Kidney capillary endothelial cell (primary cell): ENCODE results near the gene MSH6.
"Not testable (repeated sequence)": the region's sequence is repeated elsewhere in the genome, so short reads cannot be mapped to it uniquely, and the experiment has no call there.

Experiments
- DNase-seq: peaks from one replicate; pipeline ENCODE4 v3.0.0-alpha.2; 2018; ENCODE audit warnings: low spot score

MSH6 gene

DNA sequence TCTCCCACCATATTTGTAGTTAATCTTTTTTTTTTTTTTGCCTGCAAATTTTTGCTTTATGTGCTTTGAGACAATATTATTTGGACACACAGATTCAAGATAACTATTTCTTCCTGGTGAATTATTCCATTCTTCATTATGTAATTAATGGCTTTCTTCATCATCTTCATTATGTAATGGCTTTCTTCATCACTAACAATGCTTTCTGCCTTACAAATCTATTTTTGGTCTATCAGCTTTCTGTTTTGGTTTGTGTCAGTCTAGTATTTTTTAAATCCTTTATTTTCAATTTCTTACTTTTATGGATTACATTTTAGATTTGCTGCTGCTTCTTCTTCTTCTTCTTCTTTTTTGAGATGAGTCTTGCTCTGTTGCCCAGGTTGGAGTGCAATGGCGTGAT lies 60.5 kb downstream of the MSH6 start:
- DNase-seq, result no peak

DNA sequence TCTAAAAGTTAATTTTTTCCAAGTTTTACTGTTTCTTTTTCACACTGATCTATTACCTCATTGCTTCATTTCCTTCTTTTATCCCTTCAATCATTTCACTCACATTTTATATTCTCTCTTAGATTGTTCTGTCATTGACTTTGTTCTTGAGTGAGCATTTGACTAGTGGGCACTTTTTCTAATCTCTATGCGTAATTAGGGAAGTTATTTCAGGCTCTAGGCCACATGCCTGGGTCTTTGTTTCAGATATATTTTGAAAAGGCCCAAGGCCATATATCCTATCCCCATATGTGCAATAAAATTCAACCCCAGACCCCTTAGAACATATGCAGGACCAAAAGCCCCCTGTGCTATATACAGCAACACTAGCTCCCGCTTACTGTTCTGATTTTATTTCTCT lies 61.2 kb downstream of the MSH6 start:
- no peak for DNase-seq

DNA sequence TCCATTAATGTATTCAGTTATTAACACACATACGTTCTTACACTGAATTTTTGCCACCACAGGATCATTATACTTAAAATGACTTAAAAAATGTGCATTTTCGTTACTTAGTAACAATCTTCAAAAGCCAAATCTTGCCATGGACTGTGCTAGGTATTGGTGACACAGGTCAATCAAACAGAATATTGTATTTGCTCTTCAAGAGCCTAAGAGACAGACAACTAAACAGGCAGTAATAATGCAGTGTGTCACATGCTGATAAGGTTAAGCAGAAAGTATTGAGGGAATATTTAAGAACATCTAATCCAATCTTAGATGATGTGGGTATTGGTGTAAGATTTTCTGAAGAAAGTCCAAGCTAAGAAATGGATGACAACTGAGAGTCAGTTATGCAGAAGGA lies 66.4 kb downstream of the MSH6 start:
- DNase-seq, result no peak

DNA sequence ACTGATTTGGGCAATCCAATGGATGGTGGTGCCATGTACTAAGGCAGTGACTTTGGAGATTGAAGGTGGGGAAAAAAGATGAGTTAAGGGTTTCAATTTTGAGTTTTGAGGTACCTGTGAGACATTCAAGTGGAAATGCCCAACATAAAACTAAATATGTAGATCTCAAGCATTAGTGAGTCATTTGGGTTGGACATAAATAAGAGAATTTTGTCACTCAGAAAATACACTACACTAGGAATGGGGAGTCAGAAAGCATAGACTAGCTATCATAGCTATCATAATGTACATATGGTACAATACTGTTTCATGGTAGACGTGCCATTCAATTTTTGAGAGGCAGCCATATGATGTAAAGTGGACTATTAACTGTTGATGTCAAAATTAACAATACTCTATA lies 67.3 kb downstream of the MSH6 start:
- no peak for DNase-seq

DNA sequence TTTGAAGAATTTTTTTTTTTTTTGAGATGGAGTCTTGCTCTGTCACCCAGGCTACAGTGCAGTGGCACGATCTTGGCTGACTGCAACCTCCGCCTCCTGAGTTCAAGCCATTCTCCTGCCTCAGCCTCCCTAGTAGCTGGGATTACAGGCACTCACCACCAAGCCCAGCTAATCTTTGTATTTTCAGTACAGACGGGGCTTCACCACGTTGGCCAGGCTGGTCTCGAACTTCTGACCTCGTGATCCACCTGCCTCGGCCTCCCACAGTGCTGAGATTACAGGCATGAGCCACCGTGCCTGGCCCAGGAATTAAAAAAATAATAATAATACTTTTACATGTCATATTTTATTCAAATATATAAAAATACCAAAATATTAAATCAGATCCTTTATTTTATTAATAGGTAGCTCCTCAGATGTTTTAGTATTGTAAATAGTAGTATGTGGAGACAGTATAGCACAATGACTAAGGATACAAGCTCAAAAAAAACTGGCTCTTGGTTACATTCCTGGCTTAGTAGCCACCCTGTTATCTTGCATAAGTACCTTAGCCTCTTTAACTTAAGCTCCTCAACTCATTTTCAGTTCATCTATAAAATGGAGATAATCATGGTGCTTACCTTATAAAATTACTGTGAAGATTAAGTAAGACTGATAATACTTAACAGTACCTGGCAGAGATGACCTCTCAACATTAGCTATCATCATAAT lies 70.3 kb downstream of the MSH6 start:
- DNase-seq, result not testable (repeated sequence)
